Calu3 (cell line): ENCODE data around the gene PAQR6. TPM values are rescaled to one million over a fixed set of nuclear protein-coding genes. Genes with fewer than 3 reads are reported as not detected.

Experiments
- BruUV-seq: library from RNA; stranded (reverse); fragments of 400-500 nt; replicated peaks from 2 replicates; lab custom pipeline; 2021; lab: Mats Ljungman, UMichigan
- CTCF ChIA-PET: fragments of 300-600 bp; sonication (Branson Sonifier 250); formaldehyde crosslinking; loops from one replicate; lab custom pipeline; 2022; ENCODE audit warnings: antibody characterized with exemption; lab: Charles Lee
- DNase-seq: peaks from one replicate; pipeline ENCODE4 v3.0.0; 2022
- H3K27ac Mint-ChIP-seq: one replicate; pipeline ENCODE4 v1.8.0; 2022; ENCODE audit warnings: mixed read lengths; ENCODE audit not compliant: unreplicated experiment
- H3K27me3 Mint-ChIP-seq: one replicate; pipeline ENCODE4 v1.8.0; 2022; ENCODE audit warnings: mixed read lengths; ENCODE audit not compliant: unreplicated experiment
- H3K36me3 Mint-ChIP-seq: one replicate; pipeline ENCODE4 v1.8.0; 2022; ENCODE audit warnings: mild to moderate bottlenecking, moderate library complexity, mixed read lengths; ENCODE audit not compliant: insufficient read depth, unreplicated experiment
- H3K4me1 Mint-ChIP-seq: one replicate; pipeline ENCODE4 v1.8.0; 2022; ENCODE audit warnings: mild to moderate bottlenecking, low read depth, mixed read lengths; ENCODE audit not compliant: unreplicated experiment
- H3K4me3 Mint-ChIP-seq: one replicate; pipeline ENCODE4 v1.8.0; 2022; ENCODE audit warnings: mild to moderate bottlenecking, low read depth, moderate library complexity, mixed read lengths; ENCODE audit not compliant: unreplicated experiment
- H3K9me3 Mint-ChIP-seq: one replicate; pipeline ENCODE4 v1.8.0; 2022; ENCODE audit warnings: low read depth, mixed read lengths; ENCODE audit not compliant: unreplicated experiment
- intact Hi-C: fragments of 100-400 bp; cut with micrococcal nuclease; formaldehyde crosslinking; loops from one replicate; pipeline ENCODE4 v1.10.0; 2022; ENCODE audit not compliant: unreplicated experiment
- total RNA-seq: library from RNA; stranded (reverse); gene quantifications from 2 replicates; pipeline ENCODE4 v1.2.3, GENCODE V29; 2022
- TF ChIP-seq, protein P1 (sequence below): fragments of 200-600 bp; IDR thresholded peaks from one replicate; pipeline ENCODE4 v1.8.0; 2022; ENCODE audit warnings: antibody characterized with exemption; ENCODE audit not compliant: unreplicated experiment

PAQR6 gene
- total RNA-seq, 1 experiment from 2014 or later: 20.4 TPM

DNA sequence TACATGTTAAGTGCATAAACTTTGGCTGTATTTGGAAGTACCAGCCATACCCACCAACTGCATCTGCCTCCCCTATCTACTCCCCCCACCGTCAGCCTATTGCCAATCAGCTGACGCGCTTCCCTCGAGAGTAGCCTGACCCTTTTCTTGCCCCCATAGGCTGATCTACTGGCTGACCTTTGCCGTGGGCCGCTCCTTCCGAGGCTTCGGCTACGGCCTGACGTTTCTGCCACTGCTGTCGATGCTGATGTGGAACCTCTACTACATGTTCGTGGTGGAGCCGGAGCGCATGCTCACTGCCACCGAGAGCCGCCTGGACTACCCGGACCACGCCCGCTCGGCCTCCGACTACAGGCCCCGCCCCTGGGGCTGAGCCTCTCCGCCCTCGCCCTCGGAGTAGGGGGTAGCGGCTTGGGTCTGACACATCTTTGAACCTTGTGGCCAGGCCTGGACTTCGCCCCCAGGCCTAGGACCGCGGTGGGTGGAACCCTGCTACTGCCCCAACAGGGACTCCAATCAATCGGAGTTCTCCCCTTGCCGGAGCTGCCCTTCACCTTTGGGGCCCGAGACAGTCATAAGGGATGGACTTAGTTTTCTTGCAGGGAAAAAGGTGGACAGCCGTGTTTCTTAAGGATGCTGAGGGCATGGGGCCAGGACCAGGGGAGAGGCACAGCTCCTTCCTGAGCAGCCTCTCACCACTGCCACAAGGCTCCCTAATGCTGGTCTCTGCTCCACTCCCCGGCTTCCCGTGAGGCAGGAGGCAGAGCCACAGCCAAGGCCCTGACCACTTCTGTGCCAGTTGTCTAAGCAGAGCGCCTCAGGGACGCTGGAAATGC lies 43.6 kb upstream of the PAQR6 start:
- intact Hi-C loops: no loop called here
- Mint-ChIP-seq H3K36me3 (peaks cover 31% of the 10 kb centered on the region), H3K4me1 (peaks cover 35% of the 10 kb centered on the region), H3K27ac (peak overlapping the region; percentile 68), H3K4me3 (peak overlapping the region; percentile 76), H3K27me3 (no peaks in the 10 kb centered on the region), H3K9me3 (no peaks in the 10 kb centered on the region)
- TF ChIP-seq, protein P1, sequence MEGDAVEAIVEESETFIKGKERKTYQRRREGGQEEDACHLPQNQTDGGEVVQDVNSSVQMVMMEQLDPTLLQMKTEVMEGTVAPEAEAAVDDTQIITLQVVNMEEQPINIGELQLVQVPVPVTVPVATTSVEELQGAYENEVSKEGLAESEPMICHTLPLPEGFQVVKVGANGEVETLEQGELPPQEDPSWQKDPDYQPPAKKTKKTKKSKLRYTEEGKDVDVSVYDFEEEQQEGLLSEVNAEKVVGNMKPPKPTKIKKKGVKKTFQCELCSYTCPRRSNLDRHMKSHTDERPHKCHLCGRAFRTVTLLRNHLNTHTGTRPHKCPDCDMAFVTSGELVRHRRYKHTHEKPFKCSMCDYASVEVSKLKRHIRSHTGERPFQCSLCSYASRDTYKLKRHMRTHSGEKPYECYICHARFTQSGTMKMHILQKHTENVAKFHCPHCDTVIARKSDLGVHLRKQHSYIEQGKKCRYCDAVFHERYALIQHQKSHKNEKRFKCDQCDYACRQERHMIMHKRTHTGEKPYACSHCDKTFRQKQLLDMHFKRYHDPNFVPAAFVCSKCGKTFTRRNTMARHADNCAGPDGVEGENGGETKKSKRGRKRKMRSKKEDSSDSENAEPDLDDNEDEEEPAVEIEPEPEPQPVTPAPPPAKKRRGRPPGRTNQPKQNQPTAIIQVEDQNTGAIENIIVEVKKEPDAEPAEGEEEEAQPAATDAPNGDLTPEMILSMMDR: no peak
- CTCF ChIA-PET: interaction anchor here (0.5 to 1.0 kb wide), 4 partner anchors 9 to 283 kb away, joined by 3 to 6 read pairs (median 3); partner anchors contain the start of gene SMG5
- peak; percentile 92 for DNase-seq
- BruUV-seq: no TSS peak

DNA sequence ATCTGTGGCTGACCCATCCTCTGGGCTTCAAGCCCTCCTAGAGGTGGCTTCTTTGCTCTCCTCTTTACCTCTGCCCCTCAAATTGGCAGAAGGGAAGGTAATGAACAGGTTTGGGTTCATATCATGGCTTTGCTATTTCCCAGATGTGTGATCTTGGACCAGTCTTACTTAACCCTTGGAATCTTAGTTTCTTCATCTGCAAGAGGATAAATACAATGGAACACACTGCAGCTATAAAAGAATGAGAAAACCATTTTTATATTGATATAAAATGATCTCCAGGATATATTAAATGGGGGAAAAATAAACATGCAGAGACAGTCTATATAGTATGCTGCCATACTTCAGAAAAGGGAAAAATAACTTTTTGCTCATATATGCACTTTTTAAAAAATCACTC lies 42.0 kb upstream of the PAQR6 start:
- no peak overlapping the region for H3K4me3 Mint-ChIP-seq
- H3K27me3 Mint-ChIP-seq: no peaks in the 10 kb centered on the region
- no peaks in the 10 kb centered on the region for H3K9me3 Mint-ChIP-seq
- TF ChIP-seq, protein P1: no peak
- peaks cover 31% of the 10 kb centered on the region for H3K4me1 Mint-ChIP-seq
- DNase-seq: no peak
- intact Hi-C loops: no loop called here
- H3K36me3 Mint-ChIP-seq: peaks cover 18% of the 10 kb centered on the region
- H3K27ac Mint-ChIP-seq: no peak overlapping the region
- no TSS peak for BruUV-seq
- CTCF ChIA-PET: no interaction called here

DNA sequence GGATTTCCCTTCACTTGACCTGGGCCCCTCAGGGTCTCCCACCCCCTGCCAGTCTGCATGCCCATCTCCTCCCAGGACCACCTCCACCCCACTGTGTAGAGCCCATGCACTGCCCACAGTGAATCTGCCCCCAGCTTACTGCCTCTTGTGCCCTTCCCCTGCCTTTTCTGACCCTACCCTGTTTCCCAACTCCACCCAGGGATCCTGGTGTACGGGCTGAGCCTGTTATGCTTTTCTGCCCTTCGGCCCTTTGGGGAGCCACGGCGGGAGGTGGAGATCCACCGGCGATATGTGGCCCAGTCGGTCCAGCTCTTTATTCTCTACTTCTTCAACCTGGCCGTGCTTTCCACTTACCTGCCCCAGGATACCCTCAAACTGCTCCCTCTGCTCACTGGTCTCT lies 38.2 kb upstream of the PAQR6 start:
- H3K4me3 Mint-ChIP-seq: no peak overlapping the region
- TF ChIP-seq, protein P1: no peak
- no peaks in the 10 kb centered on the region for H3K9me3 Mint-ChIP-seq
- BruUV-seq: no TSS peak
- no peaks in the 10 kb centered on the region for H3K27me3 Mint-ChIP-seq
- intact Hi-C loops: no loop called here
- peaks cover 21% of the 10 kb centered on the region for H3K4me1 Mint-ChIP-seq
- no peak overlapping the region for H3K27ac Mint-ChIP-seq
- H3K36me3 Mint-ChIP-seq: peaks cover 45% of the 10 kb centered on the region
- no peak for DNase-seq
- CTCF ChIA-PET: no interaction called here

DNA sequence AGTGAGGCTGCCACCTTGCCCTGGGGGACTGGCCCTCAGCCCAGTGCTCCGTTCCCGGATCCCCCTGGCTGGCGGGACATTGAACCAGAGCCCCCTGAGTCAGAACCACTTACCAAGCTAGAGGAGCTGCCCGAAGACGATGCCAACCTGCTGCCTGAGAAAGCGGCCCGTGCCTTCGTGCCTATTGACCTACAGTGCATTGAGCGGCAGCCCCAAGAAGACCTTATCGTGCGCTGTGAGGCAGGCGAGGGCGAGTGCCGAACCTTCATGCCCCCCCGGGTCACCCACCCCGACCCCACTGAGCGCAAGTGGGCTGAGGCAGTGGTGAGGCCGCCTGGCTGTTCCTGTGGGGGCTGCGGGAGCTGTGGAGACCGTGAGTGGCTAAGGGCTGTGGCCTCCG lies 37.6 kb upstream of the PAQR6 start:
- H3K36me3 Mint-ChIP-seq: peaks cover 45% of the 10 kb centered on the region
- intact Hi-C loops: no loop called here
- H3K4me1 Mint-ChIP-seq: peaks cover 19% of the 10 kb centered on the region
- TF ChIP-seq, protein P1: no peak
- H3K9me3 Mint-ChIP-seq: no peaks in the 10 kb centered on the region
- BruUV-seq: no TSS peak
- no peak overlapping the region for H3K4me3 Mint-ChIP-seq
- H3K27ac Mint-ChIP-seq: no peak overlapping the region
- DNase-seq: no peak
- CTCF ChIA-PET: no interaction called here
- no peaks in the 10 kb centered on the region for H3K27me3 Mint-ChIP-seq
